ENCODE measurements around the gene DOK7. TPM values are rescaled to one million over a fixed set of nuclear protein-coding genes. Genes with fewer than 3 reads are reported as not detected.

Gene DOK7
- total and polyA plus RNA-seq, 2 experiments from 2014 or later, result 0.23 to 1.8 TPM

GRCh38 chr4:3447431-3448395, 15.4 kb upstream of the DOK7 start:
- 96% methylated on average over 26 of the region's 53 CpGs for WGBS (ENCODE audit: low lambda C conversion rate, missing lambda C conversion rate)
- Histone ChIP-seq H2AFZ (no peak overlapping the region), H3K4me3 (no peak overlapping the region), H3K27me3 (no peaks in the 10 kb centered on the region), H3K4me1 (ENCODE audit: insufficient read depth) (peaks cover 6% of the 10 kb centered on the region), H3K79me2 (no peaks in the 10 kb centered on the region), H4K20me1 (ENCODE audit: insufficient read depth, poor library complexity, severe bottlenecking) (no peaks in the 10 kb centered on the region), H3K4me2 (no peak overlapping the region), H3K27ac (no peak overlapping the region), H3K36me3 (replicated peaks; ENCODE audit: insufficient read depth, low read depth) (no peaks in the 10 kb centered on the region), H3K9me3 (ENCODE audit: low read depth) (no peaks in the 10 kb centered on the region), H3K9me2 (replicated peaks; ENCODE audit: insufficient read depth) (no peaks in the 10 kb centered on the region)
- DNase-seq (ENCODE audit: low spot score), result no peak
- no peak for TF ChIP-seq EZH2 (IDR thresholded peaks at IDR 0.05; ENCODE audit: borderline replicate concordance)
- TF ChIP-seq CTCF (IDR thresholded peaks at IDR 0.05; ENCODE audit: poor library complexity), result no peak
- TF ChIP-seq EZH2phosphoT487 (IDR thresholded peaks at IDR 0.05; ENCODE audit: low read depth, severe bottlenecking, unreplicated experiment), result no peak

GRCh38 chr4:3449047-3449573, 14.0 kb upstream of the DOK7 start:
- no peak overlapping the region for H3K4me3 ChIP-seq
- no peak for DNase-seq (ENCODE audit: low spot score)
- no peaks in the 10 kb centered on the region for H3K36me3 ChIP-seq (replicated peaks; ENCODE audit: insufficient read depth, low read depth)
- peaks cover 6% of the 10 kb centered on the region for H3K4me1 ChIP-seq (ENCODE audit: insufficient read depth)
- H2AFZ ChIP-seq, result no peak overlapping the region
- no peak overlapping the region for H3K4me2 ChIP-seq
- H4K20me1 ChIP-seq (ENCODE audit: insufficient read depth, poor library complexity, severe bottlenecking), result no peaks in the 10 kb centered on the region
- no peak overlapping the region for H3K27ac ChIP-seq
- H3K9me2 ChIP-seq (replicated peaks; ENCODE audit: insufficient read depth), result no peaks in the 10 kb centered on the region
- H3K79me2 ChIP-seq, result no peaks in the 10 kb centered on the region
- H3K9me3 ChIP-seq (ENCODE audit: low read depth), result no peaks in the 10 kb centered on the region
- TF ChIP-seq EZH2 (IDR thresholded peaks at IDR 0.05; ENCODE audit: borderline replicate concordance) (no peak), EZH2phosphoT487 (IDR thresholded peaks at IDR 0.05; ENCODE audit: low read depth, severe bottlenecking, unreplicated experiment) (no peak), CTCF (IDR thresholded peaks at IDR 0.05; ENCODE audit: poor library complexity) (no peak)
- WGBS (ENCODE audit: low lambda C conversion rate, missing lambda C conversion rate), result 95% methylated on average over 21 of the region's 21 CpGs
- H3K27me3 ChIP-seq, result no peaks in the 10 kb centered on the region

DNA sequence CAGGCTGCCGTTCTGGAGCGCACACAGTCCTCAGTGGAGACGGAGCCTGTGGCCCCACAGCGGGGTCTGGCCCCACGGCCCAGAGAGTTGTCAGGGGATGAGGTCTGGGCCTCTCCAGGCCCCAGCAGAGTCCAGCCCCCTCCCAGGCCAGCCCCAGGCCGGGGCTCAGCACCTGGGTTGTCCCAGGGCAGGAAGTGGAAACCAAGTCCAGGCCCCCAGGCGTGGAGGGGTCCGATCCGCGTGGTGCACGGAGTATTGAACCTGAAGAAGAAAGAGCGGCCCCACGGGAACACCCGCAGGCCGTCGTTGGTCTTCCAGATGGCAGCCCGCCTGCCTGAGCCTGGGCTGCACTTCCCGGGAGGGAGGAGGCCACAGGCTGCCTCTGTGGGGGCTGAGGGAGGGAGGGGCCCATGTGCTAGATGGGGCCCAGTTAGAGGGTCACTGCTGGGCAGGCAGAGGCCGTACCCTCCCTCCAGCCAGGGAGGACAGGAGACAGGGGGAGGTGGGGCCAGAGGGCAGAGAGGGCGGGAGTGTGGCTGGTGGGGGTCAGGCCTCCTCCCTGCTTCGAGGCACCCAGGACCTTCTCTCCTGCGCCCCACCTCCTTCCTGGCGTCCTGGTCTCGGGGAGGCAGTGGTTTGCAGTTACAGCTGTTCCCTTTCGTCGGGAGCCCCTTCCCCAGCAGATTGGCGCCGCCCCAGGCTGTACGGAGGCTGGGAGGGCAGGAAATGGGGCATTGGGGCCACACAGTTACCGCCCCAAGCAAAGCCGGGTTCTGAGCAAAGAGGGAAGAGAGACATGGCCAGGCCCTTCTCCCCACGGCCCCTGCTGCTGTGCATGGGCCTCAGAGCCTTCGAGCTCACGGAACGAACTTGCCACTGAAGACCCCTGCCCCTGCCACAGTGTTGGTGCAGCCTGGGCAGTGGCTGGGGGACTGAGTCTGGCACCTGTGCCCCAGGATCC, 13.3 kb upstream of the DOK7 start:
- TF ChIP-seq CTCF (IDR thresholded peaks at IDR 0.05; ENCODE audit: poor library complexity) (no peak), EZH2phosphoT487 (IDR thresholded peaks at IDR 0.05; ENCODE audit: low read depth, severe bottlenecking, unreplicated experiment) (no peak), EZH2 (IDR thresholded peaks at IDR 0.05; ENCODE audit: borderline replicate concordance) (no peak)
- no peak overlapping the region for H3K27ac ChIP-seq
- no peaks in the 10 kb centered on the region for H3K9me3 ChIP-seq (ENCODE audit: low read depth)
- peaks cover 6% of the 10 kb centered on the region for H3K4me1 ChIP-seq (ENCODE audit: insufficient read depth)
- H3K36me3 ChIP-seq (replicated peaks; ENCODE audit: insufficient read depth, low read depth), result no peaks in the 10 kb centered on the region
- H3K79me2 ChIP-seq, result no peaks in the 10 kb centered on the region
- no peak for DNase-seq (ENCODE audit: low spot score)
- no peak overlapping the region for H3K4me2 ChIP-seq
- no peaks in the 10 kb centered on the region for H4K20me1 ChIP-seq (ENCODE audit: insufficient read depth, poor library complexity, severe bottlenecking)
- 84% methylated on average over 22 of the region's 35 CpGs for WGBS (ENCODE audit: low lambda C conversion rate, missing lambda C conversion rate)
- H2AFZ ChIP-seq, result no peak overlapping the region
- H3K4me3 ChIP-seq, result no peak overlapping the region
- no peaks in the 10 kb centered on the region for H3K9me2 ChIP-seq (replicated peaks; ENCODE audit: insufficient read depth)
- no peaks in the 10 kb centered on the region for H3K27me3 ChIP-seq

Measured in hepatocyte (in vitro differentiated cells).